CD4-positive, alpha-beta memory T cell (primary cell): ENCODE measurements around the gene CLNS1A. TPM values are rescaled to one million over a fixed set of nuclear protein-coding genes. Genes with fewer than 3 reads are reported as not detected.

Source experiments
- CTCF ChIA-PET: fragments of 350-600 bp; sonication (Branson Sonifier 250); formaldehyde crosslinking; loops from one replicate; lab custom pipeline; 2021; ENCODE audit warnings: inconsistent platforms; ENCODE audit not compliant: partially characterized antibody; lab: Charles Lee
- POLR2A ChIA-PET: fragments of 350-600 bp; sonication (Branson Sonifier 250); formaldehyde crosslinking; loops from one replicate; lab custom pipeline; 2021; ENCODE audit not compliant: partially characterized antibody; lab: Charles Lee
- DNase-seq, 5 donors: peaks; one replicate each; pipeline versions ENCODE4 v3.0.0 to v3.0.0-alpha.2; 2020 to 2022; ENCODE audit warnings: mixed read lengths in 1 of 5
- H3K27ac ChIP-seq: one replicate; pipeline ENCODE4 v1.7.0; 2013; ENCODE audit warnings: low read depth, low read length
- H3K27me3 ChIP-seq: 2 replicates; pipeline ENCODE4 v1.7.0; 2013; ENCODE audit warnings: mild to moderate bottlenecking, low read length, moderate library complexity; ENCODE audit not compliant: insufficient read depth
- H3K36me3 ChIP-seq: 2 replicates; pipeline ENCODE4 v1.7.0; 2013; ENCODE audit warnings: mild to moderate bottlenecking, low read length, moderate library complexity; ENCODE audit not compliant: insufficient read depth
- H3K4me1 ChIP-seq: 2 replicates; pipeline ENCODE4 v1.7.0; 2013; ENCODE audit warnings: mild to moderate bottlenecking, low read length, moderate library complexity; ENCODE audit not compliant: insufficient read depth
- H3K4me3 ChIP-seq, 2 donors: one replicate each; pipeline ENCODE4 v1.7.0; 2013; ENCODE audit warnings: low read length in 2 of 2, mild to moderate bottlenecking in 1 of 2
- H3K9me3 ChIP-seq, 2 donors: one replicate each; pipeline ENCODE4 v1.7.0; 2013; ENCODE audit warnings: low read length in 2 of 2, control low read depth in 1 of 2; ENCODE audit not compliant: control insufficient read depth in 1 of 2
- H3K27ac Mint-ChIP-seq, 7 donors: one replicate each; pipeline ENCODE4 v1.8.0; 2020 to 2021; ENCODE audit warnings: mixed read lengths in 7 of 7, mild to moderate bottlenecking in 6 of 7, inconsistent platforms in 3 of 7, moderate library complexity in 3 of 7
- H3K27me3 Mint-ChIP-seq, 2 donors: one replicate each; pipeline ENCODE4 v1.8.0; 2020 to 2021; ENCODE audit warnings: mixed read lengths in 2 of 2
- H3K36me3 Mint-ChIP-seq, 2 donors: one replicate each; pipeline ENCODE4 v1.8.0; 2020 to 2021; ENCODE audit warnings: mixed read lengths in 2 of 2, inconsistent platforms in 1 of 2, mild to moderate bottlenecking in 1 of 2
- H3K4me1 Mint-ChIP-seq, 4 donors: one replicate each; pipeline ENCODE4 v1.8.0; 2020 to 2021; ENCODE audit warnings: mixed read lengths in 4 of 4, mild to moderate bottlenecking in 1 of 4
- H3K4me3 Mint-ChIP-seq, 8 donors: one replicate each; pipeline ENCODE4 v1.8.0; 2020 to 2021; ENCODE audit warnings: mixed read lengths in 8 of 8, mild to moderate bottlenecking in 7 of 8, moderate library complexity in 6 of 8, inconsistent platforms in 3 of 8
- H3K9me3 Mint-ChIP-seq, 8 donors: one replicate each; pipeline ENCODE4 v1.8.0; 2020 to 2021; ENCODE audit warnings: mixed read lengths in 8 of 8, mild to moderate bottlenecking in 5 of 8, inconsistent platforms in 3 of 8, moderate library complexity in 1 of 8
- intact Hi-C: fragments of 100-400 bp; cut with micrococcal nuclease; formaldehyde crosslinking; loops from one replicate; pipeline ENCODE4 v1.15.1; 2023
- polyA plus RNA-seq, 2 donors: library from polyadenylated mRNA; unstranded; fragments of 300-500 nt; fragmentation: Illumina TruSeq; gene quantifications; one replicate each; pipeline ENCODE4 v1.2.3, GENCODE V29; 2021
- total RNA-seq, 2 experiments: library from RNA; stranded (reverse); gene quantifications; one replicate each; pipeline ENCODE4 v1.2.3, GENCODE V29; 2021

Gene CLNS1A
- total and polyA plus RNA-seq, 4 experiments from 2014 or later: 114 to 160 (median 117) TPM

DNA sequence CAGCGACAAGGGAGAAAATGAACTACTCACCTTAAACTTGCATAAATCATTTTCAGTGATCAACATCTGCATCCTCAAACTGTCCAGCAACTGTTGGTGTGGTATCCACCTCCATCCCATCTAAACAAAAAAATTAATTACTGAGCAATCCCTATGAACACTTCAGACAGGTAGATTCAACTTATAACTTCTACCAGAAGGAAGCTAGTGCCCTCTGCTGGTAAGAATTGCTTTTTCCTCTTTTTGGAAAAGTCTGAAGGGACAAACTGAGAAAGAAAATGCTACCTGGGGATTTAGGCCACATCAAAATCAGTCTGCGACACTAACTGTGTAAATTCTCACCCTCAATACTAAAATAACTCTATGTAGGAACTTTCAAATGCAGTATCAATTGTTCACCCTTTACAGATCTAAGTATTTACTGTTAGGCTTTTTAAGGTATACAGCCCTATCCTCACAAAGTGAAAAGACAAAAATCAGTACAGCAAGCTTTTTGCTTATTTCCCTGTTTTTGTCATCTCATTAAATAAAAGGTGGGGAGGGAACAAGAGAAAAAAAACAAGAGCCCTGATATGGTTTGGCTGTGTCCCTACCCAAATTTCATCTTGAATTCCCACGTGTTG, 17.9 kb downstream of the CLNS1A start:
- H3K27me3 ChIP-seq: no peaks in the 10 kb centered on the region
- H3K36me3 ChIP-seq: peaks cover 28% of the 10 kb centered on the region
- DNase-seq: peak in 4 of 5 donors; percentile 19 to 50 (median 44)
- no peak overlapping the region for H3K4me3 Mint-ChIP-seq
- peaks cover 0 to 2% (median 0%) of the 10 kb centered on the region in 4 donors for H3K4me1 Mint-ChIP-seq
- no peak overlapping the region for H3K4me3 ChIP-seq
- H3K27ac Mint-ChIP-seq: peak overlapping the region in 2 of 7 donors; percentile 0 to 59
- peaks cover 43 to 68% of the 10 kb centered on the region in 2 donors for H3K36me3 Mint-ChIP-seq
- no peaks in the 10 kb centered on the region for H3K9me3 ChIP-seq
- CTCF ChIA-PET: interaction anchor here (0.7 to 2.2 kb wide), 13 partner anchors 9 to 572 kb away, joined by 3 to 14 read pairs (median 3); partner anchors contain the start of gene MYO7A
- POLR2A ChIA-PET: no interaction called here
- no peaks in the 10 kb centered on the region for H3K9me3 Mint-ChIP-seq
- H3K4me1 ChIP-seq: no peaks in the 10 kb centered on the region
- H3K27me3 Mint-ChIP-seq: no peaks in the 10 kb centered on the region
- H3K27ac ChIP-seq: no peak overlapping the region
- intact Hi-C loops: loop anchor here (1.0 to 5.0 kb wide), 2 partner anchors 432 to 492 kb away; no protein-coding TSS in a partner anchor

DNA sequence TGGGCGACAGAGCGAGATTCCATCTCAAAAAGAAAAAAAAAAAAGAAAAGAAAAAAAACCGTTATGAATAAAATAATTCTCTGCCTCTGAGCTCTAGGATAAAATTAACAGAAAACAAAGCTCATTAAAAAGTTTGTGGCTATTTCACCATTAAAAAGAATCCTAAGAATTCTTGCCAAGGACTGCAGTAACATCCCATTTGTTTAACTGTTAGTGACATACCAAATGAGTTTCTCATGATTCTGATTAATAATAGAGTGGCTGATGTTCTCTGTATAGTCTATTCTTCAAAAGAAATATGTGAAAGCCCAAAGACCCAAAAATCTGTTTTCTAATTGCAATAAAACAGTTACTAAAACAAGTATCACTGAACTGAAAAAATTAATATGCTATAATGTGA, 19.7 kb downstream of the CLNS1A start:
- H3K4me3 ChIP-seq: no peak overlapping the region
- H3K4me1 ChIP-seq: no peaks in the 10 kb centered on the region
- H3K36me3 ChIP-seq: peaks cover 17% of the 10 kb centered on the region
- H3K27ac ChIP-seq: no peak overlapping the region
- intact Hi-C loops: loop anchor here (5.0 kb wide), 1 partner anchor 431 kb away; no protein-coding TSS in a partner anchor
- H3K27ac Mint-ChIP-seq: peak overlapping the region in 1 of 7 donors; percentile 48
- no peak for DNase-seq
- H3K4me3 Mint-ChIP-seq: no peak overlapping the region
- H3K27me3 ChIP-seq: no peaks in the 10 kb centered on the region
- H3K27me3 Mint-ChIP-seq: no peaks in the 10 kb centered on the region
- H3K36me3 Mint-ChIP-seq: peaks cover 43 to 68% of the 10 kb centered on the region in 2 donors
- POLR2A ChIA-PET: no interaction called here
- H3K4me1 Mint-ChIP-seq: peaks cover 0 to 2% (median 0%) of the 10 kb centered on the region in 4 donors
- H3K9me3 Mint-ChIP-seq: no peaks in the 10 kb centered on the region
- no peaks in the 10 kb centered on the region for H3K9me3 ChIP-seq
- CTCF ChIA-PET: interaction anchor here (0.6 to 1.5 kb wide), 5 partner anchors 9 to 842 kb away, joined by 3 to 6 read pairs (median 3); no protein-coding TSS in a partner anchor

DNA sequence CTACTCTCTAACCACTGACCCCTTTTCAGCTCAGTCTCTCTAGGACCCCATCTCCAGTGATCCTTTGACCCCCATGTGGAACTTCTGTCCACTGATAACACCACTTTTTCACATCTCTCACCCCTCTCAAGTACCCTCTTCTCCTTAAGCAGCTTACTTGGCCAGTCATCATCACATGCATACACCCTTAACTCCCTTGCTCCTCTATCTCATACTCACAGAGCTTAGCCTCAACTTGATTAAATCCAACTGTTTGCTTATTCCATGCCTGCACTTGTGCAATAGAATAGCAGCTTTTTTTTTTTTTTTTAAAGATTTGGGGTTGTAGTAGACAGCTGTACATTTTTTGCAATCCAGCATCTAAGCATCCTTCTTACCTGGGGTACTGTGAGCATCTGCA, 25.7 kb downstream of the CLNS1A start:
- H3K27me3 ChIP-seq: no peaks in the 10 kb centered on the region
- Mint-ChIP-seq H3K4me3 (no peak overlapping the region), H3K27me3 (no peaks in the 10 kb centered on the region), H3K9me3 (no peaks in the 10 kb centered on the region), H3K27ac (no peak overlapping the region), H3K4me1 (no peaks in the 10 kb centered on the region), H3K36me3 (peaks cover 44 to 61% of the 10 kb centered on the region in 2 donors)
- H3K4me1 ChIP-seq: no peaks in the 10 kb centered on the region
- H3K36me3 ChIP-seq: peaks cover 5% of the 10 kb centered on the region
- CTCF ChIA-PET: interaction anchor here (1.7 to 2.1 kb wide), 2 partner anchors 9 to 485 kb away, joined by 5 read pairs; no protein-coding TSS in a partner anchor
- intact Hi-C loops: no loop called here
- POLR2A ChIA-PET: no interaction called here
- DNase-seq: no peak
- no peak overlapping the region for H3K4me3 ChIP-seq
- H3K27ac ChIP-seq: no peak overlapping the region
- no peaks in the 10 kb centered on the region for H3K9me3 ChIP-seq

DNA sequence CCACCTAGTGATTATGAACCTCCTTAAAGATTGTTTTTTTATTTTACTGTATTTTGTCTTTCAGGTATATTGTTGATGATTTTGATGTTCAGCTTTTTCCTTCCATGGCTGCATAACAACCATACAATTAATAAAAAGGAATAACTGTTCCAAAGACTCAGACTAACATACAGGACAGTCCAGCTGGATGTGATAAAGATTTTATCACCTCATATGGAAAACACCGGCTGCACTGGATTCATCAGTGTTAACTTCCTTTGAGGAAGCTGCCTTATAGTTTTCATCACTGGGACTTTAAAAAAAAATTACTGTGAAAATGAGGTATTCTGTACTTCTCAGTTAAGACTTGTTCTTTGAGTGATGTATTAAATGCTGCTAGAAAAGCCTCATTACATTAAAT, 28.4 kb downstream of the CLNS1A start:
- Histone ChIP-seq H3K9me3 (no peaks in the 10 kb centered on the region), H3K27ac (no peak overlapping the region), H3K4me1 (no peaks in the 10 kb centered on the region), H3K4me3 (no peak overlapping the region), H3K36me3 (no peaks in the 10 kb centered on the region), H3K27me3 (no peaks in the 10 kb centered on the region)
- ChIA-PET CTCF (interaction anchor here (1.3 kb wide), 1 partner anchor 10 kb away, joined by 5 read pairs; no protein-coding TSS in a partner anchor), POLR2A (no interaction called here)
- intact Hi-C loops: no loop called here
- H3K4me1 Mint-ChIP-seq: no peaks in the 10 kb centered on the region
- H3K9me3 Mint-ChIP-seq: no peaks in the 10 kb centered on the region
- no peaks in the 10 kb centered on the region for H3K27me3 Mint-ChIP-seq
- peaks cover 39 to 48% of the 10 kb centered on the region in 2 donors for H3K36me3 Mint-ChIP-seq
- H3K4me3 Mint-ChIP-seq: no peak overlapping the region
- no peak overlapping the region for H3K27ac Mint-ChIP-seq
- DNase-seq: no peak

DNA sequence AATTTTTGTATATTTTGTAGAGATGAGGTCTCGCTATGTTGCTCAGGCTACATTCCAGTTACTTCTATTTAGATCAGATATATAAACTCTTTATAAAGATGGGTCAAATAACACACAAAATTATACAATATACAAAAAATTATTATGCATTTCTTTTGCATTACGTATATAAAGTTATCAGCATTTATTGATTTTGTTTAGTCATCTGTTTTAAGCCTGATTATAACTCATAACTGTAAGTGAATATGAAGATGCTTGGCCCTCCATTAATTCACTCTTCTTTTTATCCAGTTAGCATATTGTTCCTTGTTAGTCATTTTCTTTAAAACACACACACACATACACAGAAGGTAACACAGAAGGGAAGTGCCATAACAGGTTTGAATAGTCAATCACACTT, 33.3 kb downstream of the CLNS1A start:
- Histone ChIP-seq H3K27ac (no peak overlapping the region), H3K4me1 (no peaks in the 10 kb centered on the region), H3K9me3 (no peaks in the 10 kb centered on the region), H3K27me3 (no peaks in the 10 kb centered on the region), H3K36me3 (no peaks in the 10 kb centered on the region), H3K4me3 (no peak overlapping the region)
- CTCF ChIA-PET: no interaction called here
- H3K27me3 Mint-ChIP-seq: no peaks in the 10 kb centered on the region
- H3K36me3 Mint-ChIP-seq: peaks cover 20 to 23% of the 10 kb centered on the region in 2 donors
- intact Hi-C loops: no loop called here
- H3K9me3 Mint-ChIP-seq: no peaks in the 10 kb centered on the region
- no peaks in the 10 kb centered on the region for H3K4me1 Mint-ChIP-seq
- POLR2A ChIA-PET: no interaction called here
- DNase-seq: no peak
- no peak overlapping the region for H3K4me3 Mint-ChIP-seq
- H3K27ac Mint-ChIP-seq: no peak overlapping the region

DNA sequence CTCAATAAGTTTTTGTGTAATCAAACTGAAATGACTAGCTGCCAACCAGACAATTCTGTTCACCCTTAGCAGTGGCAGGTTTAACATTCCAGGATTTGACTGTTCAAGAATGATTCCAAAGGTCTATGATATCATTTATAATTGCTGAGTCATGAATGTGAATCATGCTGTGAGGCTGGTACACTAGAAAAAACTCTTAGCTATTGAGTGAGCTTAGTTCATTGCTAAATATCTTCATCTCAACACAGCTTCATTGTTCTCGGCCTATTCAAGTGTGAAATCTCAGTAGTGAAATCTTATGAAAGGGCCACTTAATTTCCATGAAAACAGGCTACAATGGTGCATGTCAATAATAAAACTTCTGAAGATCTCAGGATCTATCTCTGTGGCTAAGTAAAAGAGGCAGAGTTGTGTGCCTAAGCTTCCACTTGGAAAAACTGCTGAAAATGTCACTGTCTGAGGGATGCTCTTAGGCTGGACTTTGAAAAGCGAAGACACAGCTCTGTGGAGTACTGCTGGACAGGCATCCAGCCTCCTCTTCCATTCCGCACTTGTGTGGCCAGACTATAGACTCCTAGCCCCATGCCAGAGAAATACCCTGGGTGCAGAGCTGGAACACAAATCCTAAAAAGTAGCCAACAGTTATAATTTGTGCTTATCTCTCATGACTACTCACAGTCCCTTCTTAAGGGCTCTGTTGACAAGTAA, 35.1 kb downstream of the CLNS1A start:
- peaks cover 11 to 15% of the 10 kb centered on the region in 2 donors for H3K36me3 Mint-ChIP-seq
- H3K4me1 Mint-ChIP-seq: no peaks in the 10 kb centered on the region
- CTCF ChIA-PET: interaction anchor here (1.0 to 1.9 kb wide), 5 partner anchors 9 to 476 kb away, joined by 3 to 6 read pairs (median 5); no protein-coding TSS in a partner anchor
- no peak for DNase-seq
- intact Hi-C loops: no loop called here
- no peak overlapping the region for H3K27ac Mint-ChIP-seq
- H3K27me3 Mint-ChIP-seq: no peaks in the 10 kb centered on the region
- H3K27ac ChIP-seq: no peak overlapping the region
- H3K9me3 Mint-ChIP-seq: no peaks in the 10 kb centered on the region
- no peak overlapping the region for H3K4me3 Mint-ChIP-seq
- no peaks in the 10 kb centered on the region for H3K27me3 ChIP-seq
- H3K4me3 ChIP-seq: no peak overlapping the region
- no peaks in the 10 kb centered on the region for H3K4me1 ChIP-seq
- no peaks in the 10 kb centered on the region for H3K36me3 ChIP-seq
- POLR2A ChIA-PET: no interaction called here
- no peaks in the 10 kb centered on the region for H3K9me3 ChIP-seq

DNA sequence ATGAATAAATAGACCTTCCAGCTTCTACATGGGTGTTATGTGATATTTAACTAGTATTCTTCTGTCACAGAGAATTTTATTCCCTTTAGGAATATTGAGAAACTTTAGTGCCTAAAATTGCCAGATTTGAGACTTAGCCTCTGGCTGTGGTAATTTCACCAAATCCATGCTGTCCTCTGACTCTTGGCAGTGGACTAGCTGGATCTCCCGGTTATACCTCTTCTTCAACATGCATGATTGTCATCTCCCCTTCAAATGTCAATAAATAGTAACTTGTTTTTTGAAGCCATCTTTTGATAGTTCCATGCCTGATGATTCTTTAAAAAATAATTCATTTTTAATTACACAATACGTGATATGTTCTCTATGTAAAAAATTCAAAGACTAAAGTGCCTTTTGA, 39.4 kb downstream of the CLNS1A start:
- DNase-seq: no peak
- H3K36me3 ChIP-seq: no peaks in the 10 kb centered on the region
- ChIA-PET CTCF (no interaction called here), POLR2A (no interaction called here)
- no peaks in the 10 kb centered on the region for H3K4me1 ChIP-seq
- H3K36me3 Mint-ChIP-seq: peaks cover 2 to 4% of the 10 kb centered on the region in 2 donors
- no peaks in the 10 kb centered on the region for H3K9me3 Mint-ChIP-seq
- intact Hi-C loops: no loop called here
- H3K4me3 ChIP-seq: no peak overlapping the region
- H3K4me1 Mint-ChIP-seq: peaks cover 0 to 1% (median 0%) of the 10 kb centered on the region in 4 donors
- H3K27me3 Mint-ChIP-seq: no peaks in the 10 kb centered on the region
- H3K4me3 Mint-ChIP-seq: no peak overlapping the region
- H3K9me3 ChIP-seq: no peaks in the 10 kb centered on the region
- H3K27me3 ChIP-seq: no peaks in the 10 kb centered on the region
- no peak overlapping the region for H3K27ac Mint-ChIP-seq
- no peak overlapping the region for H3K27ac ChIP-seq
